ENCODE results near the gene CDKL2.

- TF ChIP-seq EZH2 (IDR thresholded peaks at IDR 0.05; ENCODE audit: insufficient read depth, poor library complexity, severe bottlenecking): no peak
- no peak for TF ChIP-seq EZH2phosphoT487 (IDR thresholded peaks at IDR 0.05; ENCODE audit: insufficient read depth, low read depth)
Measured at GRCh38 chr4:75629239-75629638, 1.1 kb downstream of the CDKL2 start.
